Erythroblast (primary cell): Measurements from ENCODE around the gene PSKH1.
"Not testable (repeated sequence)": the region's sequence is repeated elsewhere in the genome, so short reads cannot be mapped to it uniquely, and the experiment has no call there.

Source experiments
- DNase-seq, 2 experiments: peaks; one replicate each; lab custom pipeline; 2025; lab: John Stamatoyannopoulos, UW
- GATA1 ChIP-seq: IDR thresholded peaks from 2 replicates; pipeline ENCODE4 v1.6.1; 2011; ENCODE audit warnings: low read depth, mild to moderate bottlenecking, control low read depth, low read length, moderate library complexity
- POLR2A ChIP-seq: IDR thresholded peaks from 2 replicates; pipeline ENCODE4 v1.6.1; 2011; ENCODE audit warnings: mild to moderate bottlenecking, low read length

The PSKH1 gene

GRCh38 chr16:67885545-67885944 lies 7.5 kb upstream of the PSKH1 start:
- no peak for DNase-seq
- no peak for TF ChIP-seq POLR2A
- TF ChIP-seq GATA1, result no peak

- TF ChIP-seq GATA1 (no peak), POLR2A (no peak)
- no peak for DNase-seq
Measured at GRCh38 chr16:67885976-67886375, 7.1 kb upstream of the PSKH1 start.

DNA sequence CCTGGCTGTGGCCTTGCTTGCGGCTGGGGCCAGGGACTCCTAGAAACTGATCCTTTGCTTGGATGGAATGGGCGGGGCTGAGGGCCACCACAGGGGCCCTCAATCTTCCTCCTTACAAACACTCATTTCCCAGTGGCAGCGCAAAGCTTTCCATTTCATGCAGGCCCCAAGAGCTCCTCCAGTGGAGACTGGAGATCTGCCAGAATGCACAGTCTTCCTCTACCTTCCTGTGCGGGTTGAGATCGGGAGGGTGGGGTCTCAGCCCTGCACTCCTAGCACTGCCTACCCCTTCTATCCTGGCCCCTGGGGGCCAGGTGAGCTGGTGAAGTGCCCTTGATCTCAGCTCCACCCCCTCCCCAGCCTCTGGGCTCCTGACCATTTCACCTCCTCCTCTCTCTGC lies 6.7 kb upstream of the PSKH1 start:
- TF ChIP-seq GATA1 (no peak), POLR2A (no peak)

DNA sequence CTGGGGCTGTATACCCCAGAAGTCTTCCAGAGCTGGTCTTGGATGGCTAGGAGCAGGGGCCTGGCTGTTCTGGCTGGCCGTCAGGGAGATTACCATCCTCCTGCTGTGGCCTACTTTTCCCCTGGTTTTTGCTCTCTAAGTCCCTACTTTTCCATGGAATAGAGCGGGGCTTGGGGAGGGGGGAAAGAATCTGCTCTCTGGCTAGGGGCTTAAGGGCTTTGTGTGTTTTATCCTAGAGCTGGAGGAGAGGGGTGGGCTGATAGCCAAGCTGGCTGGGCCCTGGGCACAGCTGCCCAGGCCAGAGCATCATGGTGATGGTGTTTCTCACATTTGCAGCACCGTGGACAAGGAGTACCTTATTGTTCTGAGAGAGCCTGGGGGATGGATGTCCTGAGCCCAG lies 4.7 kb upstream of the PSKH1 start:
- no peak for DNase-seq
- TF ChIP-seq GATA1 (no peak), POLR2A (no peak)

More for the DNA sequence above, 6.7 kb upstream of the PSKH1 start:
- DNase-seq, result no peak

DNA sequence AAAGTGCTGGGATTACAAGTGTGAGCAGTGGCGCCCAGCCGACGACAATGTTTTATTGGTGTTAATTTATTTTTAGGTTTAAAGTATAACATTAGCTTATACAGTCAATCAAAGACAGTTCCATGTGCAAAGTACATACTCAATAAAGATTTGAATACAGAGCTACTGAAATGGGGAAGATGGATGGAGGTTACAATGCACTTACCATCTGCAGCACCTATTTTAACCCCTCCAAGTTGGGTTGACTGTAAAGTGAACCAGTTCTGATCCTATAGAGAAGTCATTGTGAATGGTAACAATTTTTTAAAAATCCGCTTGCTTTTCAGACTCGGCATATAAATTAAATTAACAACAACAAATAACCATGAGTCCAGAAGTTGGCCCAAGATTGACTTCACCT lies 679 bp upstream of the PSKH1 start:
- no peak for DNase-seq
- TF ChIP-seq POLR2A (no peak), GATA1 (no peak)

GRCh38 chr16:67893743-67894399 lies 817 bp downstream of the PSKH1 start:
- peak in 1 of 2 experiments; percentile 50 for DNase-seq

DNA sequence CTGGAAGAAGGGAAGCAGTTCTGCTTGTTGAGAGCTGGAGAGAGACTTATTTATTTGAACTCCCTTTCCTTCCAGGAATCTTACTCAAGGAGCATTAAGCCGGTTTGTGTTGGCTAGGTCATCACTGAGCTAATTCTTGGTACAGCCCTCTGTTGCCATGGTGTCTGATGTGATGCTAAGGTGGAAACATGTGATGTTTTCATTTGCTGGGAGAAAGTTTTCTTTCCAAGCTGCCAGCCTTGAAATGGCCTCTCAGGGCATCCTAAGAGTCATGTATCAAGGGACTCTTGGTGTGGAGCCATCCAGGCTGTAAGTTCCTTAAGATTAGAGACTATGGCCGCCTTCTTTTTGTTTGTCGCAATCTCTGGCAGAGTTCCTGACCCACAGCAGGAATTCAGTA lies 4.2 kb downstream of the PSKH1 start:
- TF ChIP-seq GATA1 (no peak), POLR2A (no peak)
- DNase-seq, result no peak

More at GRCh38 chr16:67893743-67894399, 817 bp downstream of the PSKH1 start:
- TF ChIP-seq POLR2A (no peak), GATA1 (no peak)

GRCh38 chr16:67901734-67902133 lies 8.7 kb downstream of the PSKH1 start:
- DNase-seq, result no peak
- no peak for TF ChIP-seq GATA1
- TF ChIP-seq POLR2A, result no peak

GRCh38 chr16:67902831-67903230 lies 9.8 kb downstream of the PSKH1 start:
- no peak for DNase-seq
- TF ChIP-seq GATA1 (no peak), POLR2A (no peak)

DNA sequence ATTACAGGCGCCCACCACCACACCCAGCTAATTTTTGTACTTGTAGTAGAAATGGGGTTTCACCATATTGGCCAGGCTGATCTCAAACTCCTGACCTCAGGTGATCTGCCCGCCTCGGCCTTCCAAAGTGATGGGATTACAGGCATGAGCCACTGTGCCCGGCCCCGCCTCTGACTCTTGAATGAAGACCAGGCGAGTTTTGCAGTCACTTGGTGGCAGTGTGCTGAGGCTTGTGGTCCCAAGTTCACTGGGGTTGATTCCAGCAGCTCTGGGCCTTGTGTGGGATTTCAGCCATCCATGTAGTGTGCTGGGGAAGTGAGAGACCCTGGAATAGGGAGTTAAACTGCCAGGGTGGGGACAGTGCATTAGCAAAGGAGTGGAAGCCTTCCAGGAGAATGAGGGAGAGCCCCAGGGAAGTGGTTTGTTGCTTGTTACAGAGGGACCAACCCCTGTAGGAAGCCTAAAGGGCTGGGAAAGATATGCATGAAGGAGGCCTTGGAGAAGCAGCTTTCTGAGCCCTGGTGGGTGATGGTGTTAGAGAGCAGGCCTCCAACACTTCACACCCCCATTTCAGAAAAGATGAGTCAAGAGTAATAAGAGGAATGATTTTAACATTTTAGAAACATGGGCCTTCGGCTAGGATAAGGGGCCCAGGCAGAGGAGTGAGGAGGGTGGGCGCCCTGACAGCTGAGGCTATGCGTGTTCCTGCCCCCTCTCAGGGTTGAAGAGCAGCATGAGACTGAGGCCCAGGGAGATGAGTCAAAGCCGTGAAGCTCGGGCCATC lies 14.5 kb downstream of the PSKH1 start:
- no peak for TF ChIP-seq POLR2A
- no peak for TF ChIP-seq GATA1
- no peak for DNase-seq

DNA sequence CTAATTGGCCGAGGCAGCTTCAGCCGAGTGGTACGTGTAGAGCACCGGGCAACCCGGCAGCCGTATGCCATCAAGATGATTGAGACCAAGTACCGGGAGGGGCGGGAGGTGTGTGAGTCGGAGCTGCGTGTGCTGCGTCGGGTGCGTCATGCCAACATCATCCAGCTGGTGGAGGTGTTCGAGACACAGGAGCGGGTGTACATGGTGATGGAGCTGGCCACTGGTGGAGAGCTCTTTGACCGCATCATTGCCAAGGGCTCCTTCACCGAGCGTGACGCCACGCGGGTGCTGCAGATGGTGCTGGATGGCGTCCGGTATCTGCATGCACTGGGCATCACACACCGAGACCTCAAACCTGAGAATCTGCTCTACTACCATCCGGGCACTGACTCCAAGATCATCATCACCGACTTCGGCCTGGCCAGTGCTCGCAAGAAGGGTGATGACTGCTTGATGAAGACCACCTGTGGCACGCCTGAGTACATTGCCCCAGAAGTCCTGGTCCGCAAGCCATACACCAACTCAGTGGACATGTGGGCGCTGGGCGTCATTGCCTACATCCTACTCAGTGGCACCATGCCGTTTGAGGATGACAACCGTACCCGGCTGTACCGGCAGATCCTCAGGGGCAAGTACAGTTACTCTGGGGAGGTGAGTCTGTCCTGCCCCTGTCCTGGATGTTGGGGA lies 16.1 kb downstream of the PSKH1 start:
- TF ChIP-seq GATA1 (no peak), POLR2A (no peak)
- no peak for DNase-seq

DNA sequence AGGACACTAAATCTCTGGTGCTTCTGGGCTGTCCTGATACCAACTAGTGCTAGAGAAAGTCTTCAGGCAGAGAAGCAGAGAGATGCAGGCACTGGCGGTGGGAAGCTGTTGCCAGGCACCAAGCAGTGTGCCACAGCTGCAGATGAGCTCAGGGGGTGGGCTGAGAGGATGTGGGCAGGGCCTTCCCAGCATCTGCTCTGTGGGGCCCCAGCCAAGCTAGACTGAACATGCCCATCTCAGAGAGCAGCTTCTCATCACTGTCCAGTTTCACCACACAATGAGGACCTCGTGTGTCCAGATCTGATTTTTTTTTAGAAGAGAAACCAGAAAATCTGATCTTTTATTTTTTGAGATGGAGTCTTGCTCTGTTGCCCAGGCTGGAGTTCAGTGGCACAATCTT lies 17.1 kb downstream of the PSKH1 start:
- no peak for TF ChIP-seq GATA1
- DNase-seq, result no peak

GRCh38 chr16:67914758-67915495 lies 21.9 kb downstream of the PSKH1 start:
- TF ChIP-seq POLR2A, result no peak
- TF ChIP-seq GATA1, result no peak
- DNase-seq, result no peak

- DNase-seq, result not testable (repeated sequence)
Measured at GRCh38 chr16:67915496-67915769, 22.4 kb downstream of the PSKH1 start.
